NCI-H1694 (cell line): ENCODE measurements around the gene SAE1.

ENCODE experiments used
- DNase-seq: peaks from one replicate; lab custom pipeline; 2025; lab: John Stamatoyannopoulos, UW

SAE1 gene

GRCh38 chr19:47161876-47162489 lies 31.3 kb downstream of the SAE1 start:
- no peak for DNase-seq

GRCh38 chr19:47168065-47168464 lies 37.4 kb downstream of the SAE1 start:
- DNase-seq: no peak

GRCh38 chr19:47172666-47173455 lies 42.2 kb downstream of the SAE1 start:
- DNase-seq: no peak

- DNase-seq: no peak
Observed at GRCh38 chr19:47176071-47176626, 45.5 kb downstream of the SAE1 start.

GRCh38 chr19:47176627-47177090 lies 46.0 kb downstream of the SAE1 start:
- DNase-seq: no peak

GRCh38 chr19:47179653-47180310 lies 49.1 kb downstream of the SAE1 start:
- no peak for DNase-seq

GRCh38 chr19:47183601-47184000 lies 53.0 kb downstream of the SAE1 start:
- no peak for DNase-seq

GRCh38 chr19:47186446-47187334 lies 56.1 kb downstream of the SAE1 start:
- DNase-seq: no peak

- no peak for DNase-seq
Observed at GRCh38 chr19:47187335-47187655, 56.7 kb downstream of the SAE1 start.

- no peak for DNase-seq
Observed at GRCh38 chr19:47187797-47188196, 57.2 kb downstream of the SAE1 start.

GRCh38 chr19:47188507-47189033 lies 57.9 kb downstream of the SAE1 start:
- no peak for DNase-seq

- DNase-seq: no peak
Observed at GRCh38 chr19:47190167-47190727, 59.6 kb downstream of the SAE1 start.

GRCh38 chr19:47195434-47195833 lies 64.8 kb downstream of the SAE1 start:
- no peak for DNase-seq

GRCh38 chr19:47197141-47197540 lies 66.5 kb downstream of the SAE1 start:
- DNase-seq: no peak

GRCh38 chr19:47200530-47200929 lies 69.9 kb downstream of the SAE1 start:
- DNase-seq: no peak

- no peak for DNase-seq
Observed at GRCh38 chr19:47203254-47203653, 72.6 kb downstream of the SAE1 start.

GRCh38 chr19:47209319-47210179 lies 78.9 kb downstream of the SAE1 start:
- DNase-seq: no peak

- DNase-seq: no peak
Observed at GRCh38 chr19:47210180-47210490, 79.5 kb downstream of the SAE1 start.

GRCh38 chr19:47210689-47211316 lies 80.2 kb downstream of the SAE1 start:
- peak; percentile 74 for DNase-seq

GRCh38 chr19:47215581-47215980 lies 84.9 kb downstream of the SAE1 start:
- DNase-seq: no peak
